Stimulated activated CD4-positive, alpha-beta T cell treated with anti-CD3 and anti-CD28 coated beads, Interleukin-12 subunit alpha, Interleukin-12 subunit beta, amount 100 ng/mL, for 24 hours (primary cell): ENCODE results near the gene DAO.
A peak's percentile ranks its signal among the peaks of the same experiment; 100 is the strongest.

ENCODE experiments used
- DNase-seq, 2 experiments: peaks; one replicate each; pipeline ENCODE4 v3.0.0-alpha.2; 2020; ENCODE audit warnings: low read depth in 2 of 2

DAO gene

DNA sequence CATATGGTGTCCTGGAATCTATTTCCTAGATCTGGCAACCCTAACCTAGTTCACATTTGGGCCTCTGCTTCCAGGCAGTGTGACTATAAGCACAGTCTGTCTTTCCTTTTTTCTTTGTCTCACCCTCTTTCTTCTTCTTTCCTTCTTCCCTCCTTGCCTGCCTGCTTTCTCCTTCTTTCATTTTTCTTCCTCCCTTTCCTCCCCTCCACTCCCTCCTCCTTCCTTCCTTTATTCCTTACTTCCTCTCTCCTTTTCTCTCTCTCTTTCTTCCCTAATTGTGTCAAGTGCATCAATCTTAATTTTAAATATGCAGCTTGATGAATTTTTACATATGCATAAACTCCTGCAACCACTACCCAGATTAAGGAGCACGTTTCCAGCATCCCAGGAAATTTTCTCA is 4.6 kb upstream of the DAO start:
- DNase-seq: no peak

DNA sequence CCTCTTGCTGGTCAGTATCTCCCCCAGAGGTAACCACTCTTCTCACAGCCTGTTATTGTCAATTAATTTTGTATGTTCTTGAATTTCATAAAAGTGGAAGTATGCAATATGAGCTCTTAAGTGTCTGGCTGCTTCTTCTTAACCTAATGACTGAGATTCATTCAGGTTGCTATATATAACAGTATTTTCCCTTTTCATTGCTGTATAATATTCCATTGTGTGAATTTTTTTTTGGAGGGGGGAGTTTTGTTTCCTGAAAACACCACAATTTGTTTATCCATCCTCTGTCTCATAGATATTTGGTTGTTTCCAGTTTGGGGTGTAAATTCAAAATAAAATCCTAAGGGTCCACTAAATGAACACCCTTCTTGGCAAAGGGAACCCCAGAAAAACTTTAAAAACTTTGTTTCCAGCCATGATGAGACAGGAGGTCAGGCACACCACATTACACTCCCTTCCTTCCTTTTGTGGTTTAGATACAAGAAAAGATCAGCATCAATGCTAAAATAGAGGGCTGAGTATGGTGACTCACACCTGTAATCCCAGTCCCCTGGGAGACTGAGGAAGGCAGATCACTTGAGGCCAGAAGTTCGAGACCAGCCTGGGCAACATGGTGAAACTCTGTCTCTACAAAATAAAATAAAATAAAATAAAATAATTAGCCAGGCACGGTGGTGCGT is 4.1 kb upstream of the DAO start:
- DNase-seq: no peak

DNA sequence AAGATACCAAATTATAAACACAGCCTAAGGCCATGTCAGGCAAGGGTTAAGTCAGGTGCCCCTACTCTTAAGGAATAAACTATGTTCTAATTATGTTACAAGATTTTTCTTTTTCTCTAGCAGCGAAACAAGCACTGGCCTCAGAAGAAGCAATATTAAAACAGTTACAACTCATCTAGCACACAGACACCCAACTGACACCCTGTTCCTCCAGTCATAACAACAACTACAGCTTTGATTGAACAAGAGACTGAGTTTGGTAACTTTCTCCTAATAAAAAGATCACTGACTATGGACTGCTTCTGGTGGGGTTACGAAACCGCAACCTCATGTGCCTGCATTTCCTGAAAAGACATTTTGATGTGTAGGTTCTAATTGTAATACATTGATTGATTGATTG is 3.3 kb upstream of the DAO start:
- DNase-seq: no peak

DNA sequence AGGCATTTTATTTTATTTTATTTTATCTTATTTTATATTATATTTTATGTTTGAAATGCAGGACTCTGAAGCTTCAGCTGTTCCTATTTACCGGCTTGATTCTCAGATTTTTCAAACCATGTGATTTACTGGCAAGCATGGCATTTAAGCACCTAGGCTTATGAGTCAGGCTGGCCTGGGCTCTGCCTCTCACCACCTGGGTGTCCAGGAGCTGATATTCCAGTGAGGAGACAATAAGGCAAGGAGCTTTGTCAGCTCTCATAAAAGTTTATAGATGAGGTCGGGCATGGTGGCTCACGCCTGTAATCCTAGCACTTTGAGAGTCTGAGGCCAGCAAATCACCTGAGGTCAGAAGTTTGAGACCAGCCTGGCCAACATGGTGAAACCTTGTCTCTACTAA is 2.1 kb downstream of the DAO start:
- DNase-seq: no peak

DNA sequence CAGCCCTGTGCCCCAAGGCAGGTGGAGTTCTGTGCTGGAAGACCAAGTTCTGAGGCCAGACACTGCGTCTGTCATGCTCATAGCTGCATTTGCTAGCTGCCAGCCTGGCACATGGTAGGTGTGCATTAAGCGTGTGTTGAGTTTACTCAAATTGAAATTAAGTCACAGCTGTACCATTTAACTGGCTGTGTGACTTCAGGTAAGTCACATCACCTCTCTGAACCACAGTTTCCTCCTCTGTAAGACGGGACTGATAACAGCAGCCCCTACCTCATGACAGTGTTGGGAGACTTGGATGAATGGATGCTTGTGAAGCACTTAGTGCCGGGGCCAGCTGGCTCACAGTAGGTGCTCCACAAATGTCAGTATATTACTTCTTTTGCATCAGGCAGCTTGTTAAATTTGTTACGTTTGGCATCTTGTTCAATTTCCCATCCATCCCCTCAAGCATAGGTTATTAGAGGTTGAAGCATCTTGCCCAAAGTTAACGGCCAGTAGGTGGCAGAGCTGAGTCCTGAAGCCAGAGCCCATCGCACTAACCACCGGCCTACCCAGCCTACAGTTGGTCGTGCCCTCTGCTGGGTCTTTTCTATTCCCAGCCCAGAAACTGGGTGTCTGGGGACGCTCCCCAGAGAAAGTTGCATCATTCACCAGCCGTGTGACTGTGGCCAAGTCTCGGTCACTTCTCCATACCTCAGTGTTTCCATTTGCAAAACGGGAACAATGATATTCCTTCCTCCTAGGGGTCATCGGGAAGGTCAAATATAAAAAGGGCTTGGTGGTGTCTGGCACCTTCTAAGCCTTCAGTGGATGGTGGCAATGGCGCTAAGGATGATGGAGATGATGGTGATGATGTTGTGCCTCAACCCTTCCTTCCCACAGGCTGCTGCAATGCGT is 4.5 kb downstream of the DAO start:
- peak; percentile 33 to 68 for DNase-seq

DNA sequence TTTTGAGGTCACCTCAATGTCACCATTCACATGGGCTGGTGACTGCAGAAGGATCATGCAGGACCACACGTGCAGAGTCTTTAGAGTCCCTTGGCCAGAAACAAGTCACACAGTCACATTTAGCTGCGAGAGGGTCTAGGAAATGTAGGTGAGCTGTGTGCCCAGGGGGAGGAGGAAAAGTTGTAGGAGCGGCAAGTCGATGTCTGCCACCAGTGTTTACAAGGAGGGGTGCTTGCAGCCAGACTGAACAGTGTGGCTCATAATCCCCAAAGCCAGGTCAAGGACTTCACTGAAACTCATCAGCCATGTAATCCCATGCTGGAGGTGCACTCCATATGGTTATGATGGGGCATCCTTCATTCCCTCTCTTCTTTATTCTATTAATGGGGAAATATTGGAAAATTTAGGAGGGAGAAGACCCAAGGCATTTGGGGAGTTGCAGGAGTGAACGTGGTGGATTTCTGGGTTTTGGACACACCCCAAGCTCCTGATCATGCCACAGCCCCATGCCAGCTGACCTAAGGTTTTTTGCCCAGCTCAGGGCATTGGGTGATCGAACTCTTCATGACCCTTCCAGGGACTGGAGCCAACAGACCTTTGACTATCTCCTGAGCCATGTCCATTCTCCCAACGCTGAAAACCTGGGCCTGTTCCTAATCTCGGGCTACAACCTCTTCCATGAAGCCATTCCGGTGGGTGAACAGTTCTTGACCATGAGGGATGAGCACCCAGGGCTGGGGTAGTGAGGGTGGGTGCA is 7.2 kb downstream of the DAO start:
- no peak for DNase-seq

DNA sequence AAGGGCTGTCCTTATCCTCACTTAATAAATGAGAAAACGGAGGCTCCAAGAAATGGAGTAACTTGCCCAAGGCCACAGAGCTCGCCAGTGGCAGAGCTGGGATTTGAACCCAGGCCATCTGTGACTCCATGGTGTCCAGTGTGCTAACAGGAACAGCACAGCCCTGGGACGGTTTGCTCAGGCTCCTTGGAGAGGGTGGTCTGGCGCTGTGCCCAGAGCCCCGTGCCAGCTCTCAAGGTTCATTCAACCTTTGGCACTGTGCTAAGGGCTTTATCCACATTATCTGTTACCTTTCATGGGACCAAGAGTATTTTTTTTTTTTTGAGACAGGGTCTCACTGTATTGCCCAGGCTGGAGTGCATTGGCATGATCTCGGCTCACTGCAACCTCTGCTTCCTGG is 8.1 kb downstream of the DAO start:
- no peak for DNase-seq

DNA sequence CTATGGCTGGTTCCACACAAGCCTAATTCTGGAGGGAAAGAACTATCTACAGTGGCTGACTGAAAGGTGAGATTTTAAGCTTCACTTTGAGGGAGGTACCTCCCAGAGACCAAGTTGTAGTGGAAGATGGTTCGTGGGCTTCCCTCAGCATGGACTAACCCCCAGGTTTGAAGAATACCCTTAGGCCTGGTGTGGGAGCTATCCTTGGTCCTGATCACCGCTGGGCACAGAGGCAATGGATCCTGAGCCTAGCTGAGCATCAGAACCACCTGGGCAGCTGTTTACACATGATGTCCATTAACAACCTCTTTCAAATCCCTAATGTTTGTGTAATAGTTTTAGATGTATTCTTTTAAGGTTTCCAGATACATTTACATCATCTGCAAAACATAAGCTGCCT is 10.3 kb downstream of the DAO start:
- no peak for DNase-seq

DNA sequence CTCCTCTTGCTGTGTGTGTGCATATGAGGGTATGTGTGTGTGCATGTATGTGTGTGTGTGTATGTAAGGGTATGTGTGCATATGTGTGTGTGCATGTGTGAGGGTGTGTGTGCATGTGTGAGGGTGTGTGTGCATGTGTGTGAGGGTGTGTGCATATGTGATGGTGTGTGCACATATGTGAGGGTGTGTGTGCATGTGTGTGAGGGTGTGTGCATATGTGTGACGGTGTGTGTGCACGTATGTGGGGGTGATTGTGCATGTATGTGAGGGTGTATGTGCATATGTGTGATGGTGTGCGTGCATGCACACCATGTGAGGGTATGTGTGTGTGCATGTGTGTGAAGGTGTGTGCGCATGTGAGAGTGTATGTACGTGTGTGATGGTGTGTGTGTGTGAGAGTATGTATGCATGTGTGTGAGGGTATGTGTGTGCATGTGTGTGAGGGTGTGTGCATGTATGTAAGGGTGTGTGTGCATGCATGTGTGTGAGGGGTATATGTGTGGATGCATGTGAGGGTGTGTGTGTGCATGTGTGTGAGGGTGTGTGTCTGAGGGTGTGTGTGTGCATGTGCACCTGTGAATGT is 15.4 kb downstream of the DAO start:
- no peak for DNase-seq

DNA sequence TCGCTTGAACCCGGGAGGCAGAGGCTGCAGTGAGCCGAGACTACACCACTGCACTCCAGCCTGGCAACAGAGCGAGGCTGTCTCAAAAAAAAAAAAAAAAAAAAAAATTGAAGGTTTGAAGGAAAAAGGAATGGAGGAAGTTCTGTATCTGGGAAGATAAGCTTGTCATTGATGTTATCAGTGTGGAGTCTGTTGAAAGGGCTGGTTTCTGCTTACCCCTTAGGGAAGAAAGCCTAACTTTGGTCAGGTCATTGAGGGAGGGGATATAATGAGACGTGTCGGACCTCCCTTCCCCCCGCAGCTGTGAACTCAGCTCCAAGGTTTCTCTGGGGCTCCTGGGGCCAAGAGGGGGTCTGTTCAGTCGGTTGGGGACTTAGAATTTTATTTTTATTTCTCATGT is 16.4 kb downstream of the DAO start:
- no peak for DNase-seq

DNA sequence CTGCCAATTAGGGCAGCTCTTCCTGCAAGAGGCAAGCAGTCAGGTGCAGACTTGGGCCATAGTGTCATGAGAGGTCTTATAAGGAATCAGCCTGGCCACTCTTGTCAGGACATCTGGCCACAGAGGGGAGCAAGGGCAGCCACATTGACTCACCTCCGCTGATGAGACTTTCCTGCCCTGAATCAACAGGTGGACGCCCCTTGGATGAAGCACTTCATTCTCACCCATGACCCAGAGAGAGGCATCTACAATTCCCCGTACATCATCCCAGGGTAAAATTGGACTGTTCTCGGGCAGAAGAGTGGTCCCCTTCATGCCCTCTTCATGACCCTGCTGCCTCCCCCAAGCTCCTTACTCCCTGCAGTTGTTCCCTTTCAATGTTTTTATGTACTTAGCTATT is 16.9 kb downstream of the DAO start:
- DNase-seq: no peak

DNA sequence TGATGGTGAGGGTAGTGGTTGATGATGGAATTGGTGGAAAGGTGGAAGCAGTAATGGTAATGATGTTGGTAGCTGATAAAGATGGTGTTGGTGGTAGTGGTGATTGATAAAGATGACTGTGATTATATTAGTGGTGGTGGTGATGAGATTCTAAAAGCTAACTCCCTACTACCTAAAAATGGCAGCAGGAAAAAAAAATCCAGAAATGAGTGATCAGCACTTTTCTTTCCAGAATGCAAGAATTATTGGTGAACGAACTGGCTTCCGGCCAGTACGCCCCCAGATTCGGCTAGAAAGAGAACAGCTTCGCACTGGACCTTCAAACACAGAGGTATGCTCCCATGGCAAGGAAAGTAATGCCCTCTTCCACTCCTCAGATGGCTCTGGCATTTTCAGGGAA is 19.3 kb downstream of the DAO start:
- DNase-seq: no peak

DNA sequence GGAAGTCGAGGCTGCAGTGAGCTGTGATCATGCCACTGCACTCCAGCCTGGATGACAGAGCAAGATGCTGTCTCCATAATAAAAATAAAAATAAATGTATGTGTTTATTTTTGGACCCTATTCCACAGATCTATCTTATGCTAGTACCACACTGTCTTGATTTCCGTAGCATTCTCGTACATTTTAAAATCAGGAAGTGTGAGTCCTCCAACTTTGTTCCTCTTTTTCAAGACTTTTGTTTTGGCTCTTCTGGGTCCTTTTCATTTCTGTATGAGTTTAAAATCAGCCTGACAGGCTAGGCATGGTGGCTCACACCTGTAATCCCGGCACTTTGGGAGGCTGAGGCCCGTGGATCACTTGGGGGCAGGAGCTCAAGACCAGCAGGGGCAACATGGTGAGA is 25.8 kb downstream of the DAO start:
- DNase-seq: no peak

DNA sequence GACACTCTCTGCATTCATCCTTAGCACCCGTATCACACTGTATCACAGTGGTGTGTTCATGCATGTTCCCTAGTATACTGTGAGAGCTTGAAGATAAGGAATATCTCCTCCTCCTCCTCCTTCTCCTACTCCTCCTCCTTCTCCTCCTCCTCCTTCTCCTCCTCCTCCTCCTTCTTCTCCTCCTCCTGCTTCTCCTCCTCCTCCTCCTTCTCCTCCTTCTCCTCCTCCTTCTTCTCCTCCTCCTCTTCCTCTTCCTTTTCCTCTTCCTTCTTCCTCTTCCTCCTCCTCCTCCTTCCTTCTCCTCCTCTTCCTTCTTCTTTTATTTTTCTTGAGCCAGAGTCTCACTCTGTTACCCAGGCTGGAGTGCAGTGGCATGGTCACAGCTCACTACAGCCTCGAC is 27.1 kb downstream of the DAO start:
- no peak for DNase-seq

DNA sequence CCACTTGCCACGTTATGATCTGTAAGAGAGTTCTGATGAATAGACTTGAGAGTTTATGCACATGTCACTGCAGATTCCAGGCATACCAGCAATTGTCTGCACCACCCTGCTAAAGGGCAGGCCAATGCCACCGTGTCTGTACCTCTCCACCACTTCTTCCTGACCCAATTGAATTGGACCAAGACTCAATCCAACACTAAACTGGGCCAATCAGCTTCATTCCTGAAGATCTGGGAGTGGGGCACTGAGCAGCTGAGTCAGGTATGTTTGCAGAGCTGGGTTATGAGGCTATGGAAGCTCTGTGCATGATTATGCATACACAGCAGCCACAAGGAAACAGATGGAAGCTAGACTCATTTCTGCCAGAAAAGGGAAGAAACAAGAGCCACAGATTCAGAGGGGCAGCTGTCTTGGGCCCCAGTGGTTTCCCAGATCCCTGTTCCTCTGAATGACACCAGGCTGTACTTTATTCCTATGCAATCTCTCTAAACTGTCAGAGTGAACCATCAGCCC is 28.0 kb downstream of the DAO start:
- no peak for DNase-seq

DNA sequence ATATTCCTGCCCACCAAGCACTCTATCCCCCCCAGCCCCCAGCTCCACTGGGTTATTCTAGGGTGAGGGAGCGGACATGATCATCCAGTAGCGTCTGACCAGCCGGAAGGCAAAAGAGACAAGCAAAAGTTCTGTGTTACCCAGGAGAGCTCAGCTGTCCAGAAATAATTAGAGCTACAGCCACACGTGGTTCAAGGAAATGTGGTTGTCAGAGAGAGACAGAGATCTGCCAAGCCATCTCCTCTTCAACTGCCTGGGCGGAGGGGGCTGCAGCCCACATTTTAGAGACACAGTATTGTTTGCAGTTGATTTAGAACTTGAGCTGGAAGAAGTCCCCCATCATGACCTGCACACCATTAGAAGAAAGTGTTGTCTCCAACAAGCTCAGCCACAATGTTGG is 30.4 kb downstream of the DAO start:
- DNase-seq: no peak

DNA sequence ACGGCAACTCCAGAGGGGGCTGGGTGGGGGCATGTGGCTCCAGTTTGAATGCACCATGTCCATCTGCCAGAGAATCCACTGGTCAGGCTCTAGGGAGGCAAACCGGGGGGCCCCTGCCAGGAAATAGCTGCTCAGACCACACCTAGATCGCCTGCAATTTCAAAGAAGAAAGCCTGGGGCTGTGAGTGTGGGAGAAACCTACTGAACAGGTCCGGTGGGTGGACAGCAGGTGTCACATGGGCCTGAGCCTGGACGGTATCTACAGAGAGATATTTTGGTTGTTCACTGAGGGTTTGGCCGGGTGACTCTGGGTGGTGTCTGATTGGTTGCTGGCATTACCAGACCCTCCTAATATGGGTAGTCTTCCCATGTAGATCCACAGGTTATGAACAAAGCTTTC is 32.0 kb downstream of the DAO start:
- DNase-seq: no peak

DNA sequence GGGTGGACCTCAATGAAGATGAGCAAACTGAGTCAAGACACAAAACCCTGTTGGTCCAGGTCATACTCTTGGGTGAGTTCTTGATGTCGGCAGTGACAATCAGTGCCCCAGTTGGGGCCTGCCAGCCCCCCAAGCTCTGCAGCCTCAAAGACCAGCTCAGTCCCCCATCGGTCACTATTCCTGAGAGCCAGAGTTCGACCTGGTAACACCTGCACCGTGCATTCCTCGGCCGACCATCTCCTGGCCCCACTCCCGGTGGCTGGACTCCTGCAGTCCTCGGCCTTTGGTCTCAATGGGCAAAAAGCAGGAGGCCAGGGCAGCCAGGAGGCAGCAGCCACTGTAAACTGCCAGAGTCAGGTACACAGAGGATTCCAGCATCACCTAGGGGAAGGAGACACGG is 32.5 kb downstream of the DAO start:
- no peak for DNase-seq

DNA sequence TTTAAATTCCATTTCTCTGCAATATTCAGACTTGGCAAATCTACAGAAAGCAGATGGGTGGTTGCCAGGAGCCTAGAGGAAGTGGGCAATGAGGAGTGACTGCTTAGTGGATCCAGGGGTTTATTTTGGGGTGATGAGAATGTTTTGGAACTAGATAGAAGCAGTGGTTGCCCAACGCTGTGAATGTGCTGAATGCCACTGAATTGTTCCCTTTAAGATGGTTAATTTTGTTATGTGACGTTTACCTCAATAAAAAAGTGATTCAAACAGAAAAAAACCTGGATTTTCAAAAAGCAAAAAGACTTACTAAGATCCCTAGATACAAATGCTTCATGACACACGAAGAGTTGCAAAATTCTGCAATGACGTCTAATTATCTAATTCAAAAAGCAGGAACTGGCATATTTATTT is 34.2 kb downstream of the DAO start:
- no peak for DNase-seq

DNA sequence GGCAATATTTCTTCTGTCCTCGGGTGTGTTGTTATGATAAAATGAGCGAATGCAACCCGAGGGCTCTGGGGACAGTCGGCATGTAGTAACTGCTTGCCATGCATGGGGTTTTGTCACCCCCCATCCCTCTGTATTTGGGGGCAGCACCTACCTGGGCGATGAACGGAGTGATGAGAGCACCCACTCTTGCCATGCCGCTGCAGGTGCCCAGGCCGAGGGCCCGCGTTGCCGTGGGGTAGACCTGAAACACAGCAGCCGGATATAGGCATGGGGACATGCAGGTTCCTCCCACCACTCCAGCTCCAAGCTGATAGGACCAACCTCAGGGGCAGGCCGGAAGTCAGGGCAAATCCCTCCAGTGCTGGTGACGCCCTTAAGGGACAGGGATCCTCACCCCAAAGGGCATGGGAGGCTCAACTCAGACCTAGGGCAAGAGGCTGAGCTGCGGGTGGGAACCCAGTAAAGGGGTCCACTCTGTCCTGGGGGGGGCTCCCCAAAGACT is 35.8 kb downstream of the DAO start:
- DNase-seq: no peak

DNA sequence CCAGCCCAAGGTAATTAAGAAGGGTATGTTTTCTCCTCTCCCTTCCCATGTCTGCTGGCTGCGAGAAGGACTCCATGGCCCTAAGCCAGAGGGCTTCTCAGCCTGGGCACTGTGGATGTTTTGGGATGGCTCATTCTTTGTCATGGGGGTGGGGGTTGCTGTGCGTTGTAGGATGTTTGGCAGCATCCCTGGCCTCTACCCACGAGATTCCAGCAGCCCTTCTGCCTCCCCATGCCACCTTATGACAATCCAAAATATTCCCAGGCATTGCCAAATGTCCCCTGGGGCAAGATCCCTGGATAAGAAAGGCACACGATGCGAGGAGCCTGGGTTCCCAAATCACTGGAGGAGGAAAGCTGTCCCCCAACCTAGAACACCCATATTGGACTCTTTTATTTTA is 36.4 kb downstream of the DAO start:
- no peak for DNase-seq

DNA sequence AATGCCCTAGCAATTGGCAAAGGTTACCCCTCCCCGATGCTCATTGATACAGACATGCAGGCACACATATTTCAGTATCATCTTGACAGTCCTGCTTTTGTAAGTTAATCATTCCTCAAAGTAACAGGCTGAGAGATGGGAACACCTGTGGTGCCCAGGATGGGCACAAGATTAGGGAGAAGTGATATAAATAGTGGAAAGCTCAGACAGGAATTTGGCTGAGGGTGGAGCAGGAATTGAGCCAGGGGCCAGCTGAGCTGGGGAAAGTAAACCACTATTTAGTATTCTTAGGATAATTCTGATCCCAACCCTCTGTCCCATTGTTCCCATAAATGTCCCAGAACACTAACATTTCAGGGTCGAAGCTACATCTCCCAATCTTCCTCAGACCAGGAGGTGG is 38.3 kb downstream of the DAO start:
- no peak for DNase-seq
